AG04450 (cell line): ENCODE results near the gene ZNF236. TPM values are rescaled to one million over a fixed set of nuclear protein-coding genes. Genes with fewer than 3 reads are reported as not detected.

ENCODE experiments used
- CTCF ChIA-PET: fragments of 300-600, 350-600 bp; formaldehyde crosslinking; extraction: SDS; loops from one replicate; lab custom pipeline; 2022; ENCODE audit warnings: antibody characterized with exemption, inconsistent platforms; lab: Charles Lee
- POLR2A ChIA-PET: fragments of 350-600 bp; formaldehyde crosslinking; extraction: SDS; loops from one replicate; lab custom pipeline; 2021; ENCODE audit warnings: antibody characterized with exemption, inconsistent platforms; lab: Yijun Ruan, JAX
- DNase-seq: peaks from one replicate; pipeline ENCODE4 v3.0.0-alpha.2; 2011; ENCODE audit warnings: low read depth, low spot score
- H3K27ac ChIP-seq: one replicate; pipeline ENCODE4 v1.5.1; 2012; ENCODE audit warnings: low read depth, low read length, control low read depth
- H3K27me3 ChIP-seq: one replicate; pipeline ENCODE4 v1.6.0; 2012; ENCODE audit warnings: low read length; ENCODE audit not compliant: control insufficient read depth, insufficient read depth
- H3K4me3 ChIP-seq: 2 replicates; pipeline ENCODE4 v1.5.1; 2011; ENCODE audit warnings: mild to moderate bottlenecking, low read depth, low read length, control low read depth
- H3K9me3 ChIP-seq: 2 replicates; pipeline ENCODE4 v1.5.1; 2012; ENCODE audit warnings: low read length; ENCODE audit not compliant: control insufficient read depth, insufficient read depth
- CTCF ChIP-seq: IDR thresholded peaks from 2 replicates; pipeline ENCODE4 v1.5.1; 2011; ENCODE audit warnings: low read depth, low read length, control low read depth, inconsistent platforms
- polyA plus RNA-seq: library from polyadenylated mRNA; depleted of rRNA; stranded (reverse); fragments of >200 nt; gene quantifications from 2 replicates; pipeline ENCODE4 v1.2.3, GENCODE V29; 2011

The ZNF236 gene
- polyA plus RNA-seq, 1 experiment: 5.3 TPM

DNA sequence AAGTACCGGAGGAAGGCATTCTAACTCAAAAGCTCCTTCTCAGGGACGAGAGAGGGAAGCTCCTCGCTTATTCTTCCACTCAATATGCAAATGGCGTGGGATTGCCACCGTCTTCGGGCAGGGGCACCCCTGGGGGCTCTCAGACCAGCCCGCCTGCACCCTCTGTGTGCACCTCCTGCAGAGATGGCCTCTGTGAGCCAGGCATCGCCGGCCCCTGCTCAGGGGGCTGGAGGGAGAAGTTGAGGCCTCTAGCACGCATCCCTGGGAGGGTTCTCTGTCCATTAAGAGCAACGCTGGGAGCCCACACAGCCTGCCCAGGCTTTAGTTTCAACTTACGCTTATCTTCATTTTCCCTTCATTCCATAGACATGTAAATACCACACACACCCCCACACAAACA, 184.9 kb downstream of the ZNF236 start:
- no peak for TF ChIP-seq CTCF
- H3K27ac ChIP-seq: no peak overlapping the region
- no peaks in the 10 kb centered on the region; the same call in 1 of the 2 replicates for H3K9me3 ChIP-seq
- ChIA-PET CTCF (interaction anchor here (1.2 to 8.9 kb wide), 2 partner anchors 9 to 24 kb away, joined by 5 to 69 read pairs; no protein-coding TSS in a partner anchor), POLR2A (no interaction called here)
- no peak for DNase-seq
- no peak overlapping the region for H3K4me3 ChIP-seq
- H3K27me3 ChIP-seq: peaks cover 13% of the 10 kb centered on the region

DNA sequence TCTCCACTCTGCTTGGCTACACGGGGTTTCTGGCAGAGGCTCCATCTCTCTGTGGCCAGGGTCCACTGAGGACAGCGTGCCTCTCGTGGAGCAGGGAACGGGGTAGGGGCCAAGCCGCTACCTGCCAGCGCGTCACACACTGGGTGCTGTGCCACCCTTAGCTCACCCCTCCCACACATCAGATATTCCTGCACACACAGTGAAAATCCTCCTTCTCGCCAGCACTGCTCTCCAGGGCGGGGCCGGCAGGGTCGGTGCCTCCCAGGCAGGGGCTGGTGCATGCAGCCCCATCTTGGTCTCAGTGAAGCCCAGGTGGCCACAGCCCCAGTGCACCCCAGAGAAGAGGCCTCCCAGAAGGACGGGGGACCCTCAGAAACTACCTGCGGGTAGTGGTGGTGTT, 185.6 kb downstream of the ZNF236 start:
- ChIA-PET CTCF (interaction anchor here (8.9 kb wide), 1 partner anchor 9 kb away, joined by 69 read pairs; no protein-coding TSS in a partner anchor), POLR2A (no interaction called here)
- Histone ChIP-seq H3K9me3 (no peaks in the 10 kb centered on the region; the same call in 1 of the 2 replicates), H3K27ac (no peak overlapping the region), H3K4me3 (no peak overlapping the region), H3K27me3 (peaks cover 13% of the 10 kb centered on the region)
- TF ChIP-seq CTCF: no peak
- DNase-seq: no peak

- no peak for DNase-seq
- Histone ChIP-seq H3K27me3 (peaks cover 13% of the 10 kb centered on the region), H3K9me3 (no peaks in the 10 kb centered on the region; the same call in 1 of the 2 replicates), H3K4me3 (no peak overlapping the region), H3K27ac (no peak overlapping the region)
- no peak for TF ChIP-seq CTCF
- CTCF ChIA-PET: interaction anchor here (8.9 kb wide), 1 partner anchor 10 kb away, joined by 69 read pairs; no protein-coding TSS in a partner anchor
- POLR2A ChIA-PET: no interaction called here
Measured at GRCh38 chr18:77008576-77009315, 186.4 kb downstream of the ZNF236 start.

DNA sequence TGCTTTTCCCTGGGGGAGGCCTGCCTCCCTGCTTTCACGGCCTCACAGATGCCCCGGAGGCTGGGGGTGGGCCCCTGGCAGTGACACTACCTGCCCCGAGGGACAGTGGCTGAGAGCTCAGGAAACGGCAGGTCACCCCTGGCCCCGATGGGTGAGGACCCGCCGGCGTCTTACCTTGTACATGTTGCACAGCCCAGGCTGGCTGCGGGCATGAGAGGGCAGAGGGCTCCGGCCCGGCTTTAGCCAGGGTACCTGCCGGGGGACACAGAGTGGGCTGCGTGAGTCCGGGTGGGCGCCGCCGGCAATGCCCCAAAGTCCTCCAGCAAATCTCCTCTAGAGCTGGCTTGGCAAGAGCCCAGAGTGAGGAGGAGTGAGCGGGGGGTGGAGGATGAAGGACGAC, 187.3 kb downstream of the ZNF236 start:
- no peak for DNase-seq
- CTCF ChIA-PET: interaction anchor here (0.5 to 8.9 kb wide), 2 partner anchors 11 to 261 kb away, joined by 8 to 69 read pairs; no protein-coding TSS in a partner anchor
- no peak for TF ChIP-seq CTCF
- no peak overlapping the region for H3K4me3 ChIP-seq
- peaks cover 11% of the 10 kb centered on the region for H3K27me3 ChIP-seq
- POLR2A ChIA-PET: no interaction called here
- H3K27ac ChIP-seq: no peak overlapping the region
- H3K9me3 ChIP-seq: no peaks in the 10 kb centered on the region; the same call in 1 of the 2 replicates

DNA sequence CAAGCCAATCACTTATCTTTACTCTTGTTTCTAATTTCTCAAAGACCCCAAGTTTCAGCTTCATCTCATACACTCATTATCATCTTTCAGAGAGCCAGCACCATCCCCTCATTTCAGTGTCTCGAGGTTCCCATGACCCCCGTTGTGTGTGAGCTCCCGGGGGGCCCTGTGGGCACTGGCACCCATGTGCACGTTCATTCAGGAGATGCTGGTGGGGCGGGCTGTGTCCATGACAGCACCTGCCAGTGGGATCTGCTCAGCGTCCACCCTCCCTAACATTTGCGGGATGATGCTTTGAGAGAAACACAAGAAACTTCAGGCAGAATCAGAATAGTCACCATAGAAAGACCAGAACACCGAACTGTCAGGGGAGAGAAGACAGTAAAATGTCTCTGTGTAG, 189.8 kb downstream of the ZNF236 start:
- CTCF ChIA-PET: interaction anchor here (3.4 to 8.9 kb wide), 2 partner anchors 13 to 200 kb away, joined by 9 to 69 read pairs; no protein-coding TSS in a partner anchor
- POLR2A ChIA-PET: no interaction called here
- no peak for DNase-seq

More for the DNA sequence above, 189.8 kb downstream of the ZNF236 start:
- no peak overlapping the region for H3K4me3 ChIP-seq
- peaks cover 5% of the 10 kb centered on the region for H3K27me3 ChIP-seq
- H3K9me3 ChIP-seq: no peaks in the 10 kb centered on the region; the same call in 1 of the 2 replicates
- no peak overlapping the region for H3K27ac ChIP-seq
- no peak for TF ChIP-seq CTCF
